GM18867 (cell line): Measurements from ENCODE around the gene ZSWIM1.

Experiments used
- ATAC-seq: cut with Tn5 transposase; IDR thresholded peaks from one replicate; pipeline ENCODE4 v1.9.1; 2021; ENCODE audit warnings: mild to moderate bottlenecking, moderate library complexity; ENCODE audit not compliant: unreplicated experiment

ZSWIM1 gene

DNA sequence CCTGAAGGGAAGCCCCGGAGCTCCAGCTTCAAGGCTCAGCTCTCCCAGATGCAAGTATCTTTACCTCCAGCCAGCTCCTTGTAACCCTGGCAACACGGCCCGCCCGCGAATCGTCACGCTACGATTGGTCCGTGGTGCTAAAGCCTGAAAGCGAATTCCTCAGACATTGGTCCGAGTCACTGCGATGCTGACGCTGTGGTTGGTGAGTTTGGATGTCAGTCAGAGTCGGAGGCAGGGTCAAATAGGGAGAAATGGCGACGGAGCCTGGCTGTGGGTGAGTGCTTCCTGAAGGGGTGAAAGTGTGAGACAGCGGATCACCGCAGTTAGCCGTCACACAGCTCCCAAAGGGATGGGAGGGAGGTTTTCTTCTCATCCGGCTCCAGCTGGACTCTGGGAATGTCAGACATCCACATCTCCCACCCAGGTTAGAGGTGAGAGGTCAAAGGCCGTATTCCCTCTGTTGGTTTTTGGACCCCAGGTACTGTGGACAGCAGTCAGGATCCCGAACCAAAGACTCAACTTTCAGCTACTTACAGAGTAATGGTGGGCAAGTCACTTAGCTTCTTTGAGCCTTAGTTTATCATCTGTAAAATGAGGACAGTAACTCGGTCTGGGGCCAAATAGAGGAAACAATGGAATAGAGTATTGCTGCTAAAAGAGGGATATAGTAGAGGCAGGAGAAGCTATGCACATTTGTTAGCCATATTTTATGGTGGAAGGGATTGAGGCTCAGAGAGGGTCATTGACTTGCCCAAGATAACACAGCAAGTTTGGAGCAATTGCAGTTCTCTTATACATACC lies at the start of gene ZSWIM1:
Gene ZSWIM1, plus strand, starts transcription at position 240 of the 801 bp plus-strand sequence. CDS start 1,366 bp downstream, outside the sequence.
- ATAC-seq: peak; percentile 97

DNA sequence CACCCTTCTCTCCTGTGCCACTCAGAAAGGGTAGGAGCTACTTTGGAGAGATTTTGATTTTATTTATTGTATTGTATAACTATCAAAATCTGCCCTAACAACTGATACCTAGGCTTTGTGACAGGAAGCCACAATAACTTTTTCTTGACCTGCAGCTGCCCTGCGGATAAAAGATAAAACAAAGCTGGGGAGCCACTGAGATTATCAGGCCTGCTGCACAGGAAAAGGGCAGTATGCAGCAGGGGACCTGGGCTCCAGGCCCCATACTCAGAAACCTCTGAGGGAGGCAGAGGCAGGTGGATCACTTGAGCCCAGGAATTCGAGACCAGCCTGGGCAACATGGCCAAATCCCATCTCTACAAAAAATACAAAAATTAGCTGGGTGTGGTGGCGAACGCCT lies 48.4 kb upstream of the ZSWIM1 start:
- no peak for ATAC-seq

DNA sequence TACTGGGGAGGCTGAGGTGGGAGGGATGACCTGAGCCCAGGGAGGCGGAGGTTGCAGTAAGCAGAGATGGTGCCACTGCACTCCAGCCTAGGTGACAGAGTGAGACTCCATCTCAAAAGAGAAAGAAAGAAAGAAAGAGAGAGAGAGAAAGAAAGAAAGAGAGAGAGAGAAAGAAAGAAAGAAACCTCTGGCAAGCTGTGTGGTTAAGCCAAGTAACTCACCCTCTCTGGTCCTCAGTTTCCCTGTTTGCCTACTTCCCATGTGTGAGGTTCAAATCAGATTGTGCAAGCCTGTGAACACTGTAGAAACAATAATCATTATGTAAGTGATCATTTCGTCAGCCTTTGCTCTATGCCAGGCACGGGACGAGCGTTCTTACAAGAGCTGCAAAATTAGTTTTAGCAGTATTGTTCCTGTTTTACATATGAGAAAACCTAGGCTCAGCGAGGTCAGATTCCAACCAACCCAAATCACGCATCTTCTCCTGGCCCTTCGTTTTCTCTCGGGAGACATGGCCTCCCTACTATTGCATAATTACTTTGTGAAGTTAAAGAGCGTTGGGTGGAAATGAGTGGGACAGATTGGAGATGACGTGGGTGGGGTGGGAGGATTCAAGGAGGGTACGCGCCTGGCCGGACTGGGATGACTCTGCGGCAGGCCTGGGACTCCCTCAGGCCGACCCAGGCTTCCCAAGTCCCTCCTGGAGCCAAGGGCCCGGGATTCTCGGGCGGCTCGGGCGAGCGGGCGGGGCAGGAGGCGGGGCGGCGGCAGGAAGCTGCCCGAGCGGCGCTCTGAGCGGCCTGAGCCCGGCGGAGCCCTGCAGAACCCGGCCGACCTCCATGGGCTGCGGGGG lies 47.8 kb upstream of the ZSWIM1 start, which contains the start of gene SNX21:
Gene SNX21, plus strand, starts transcription at position 770 of the 853 bp plus-strand sequence. CDS start 121 bp downstream, outside the sequence.
- ATAC-seq: peak; percentile 47

- peak; percentile 51 for ATAC-seq
Observed at GRCh38 chr20:45833883-45834796, 46.9 kb upstream of the ZSWIM1 start.

DNA sequence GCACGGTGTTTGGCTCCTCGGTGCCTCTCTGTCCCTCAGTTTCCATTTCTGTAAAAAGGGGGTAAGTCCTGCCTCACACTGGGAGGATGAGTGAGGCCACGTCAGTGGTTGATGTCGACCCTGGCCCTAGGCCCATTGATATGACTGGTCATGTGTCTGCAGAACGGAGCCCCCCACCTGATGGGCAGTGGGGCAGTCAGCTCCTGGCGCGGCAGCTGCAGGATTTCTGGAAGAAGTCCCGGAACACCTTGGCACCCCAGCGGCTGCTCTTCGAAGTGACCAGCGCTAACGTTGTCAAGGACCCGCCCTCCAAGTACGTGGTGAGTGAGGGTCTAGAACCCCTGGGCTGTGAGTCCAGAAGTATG lies 46.2 kb upstream of the ZSWIM1 start:
- no peak for ATAC-seq

GRCh38 chr20:45835329-45835765 lies 45.7 kb upstream of the ZSWIM1 start:
- ATAC-seq: no peak

DNA sequence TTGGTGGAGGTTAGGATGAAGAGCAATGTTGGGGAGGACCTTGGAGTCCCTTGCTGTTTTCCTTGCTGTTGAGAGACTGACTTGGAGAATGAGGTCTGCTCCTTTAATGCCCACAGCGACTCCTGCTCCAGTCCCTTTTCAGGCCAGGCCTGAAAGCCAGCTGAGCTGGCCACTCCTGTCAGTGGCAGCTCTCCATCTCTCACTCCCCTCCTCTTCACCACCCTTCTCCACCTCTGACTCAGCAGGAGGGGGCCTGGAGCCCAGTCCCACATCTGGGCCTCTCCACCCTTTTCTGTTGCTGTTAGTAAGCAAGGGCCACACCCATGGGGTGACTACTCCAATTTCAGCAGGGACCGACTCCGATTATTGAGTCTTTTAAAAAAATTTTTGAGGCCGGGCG lies 45.2 kb upstream of the ZSWIM1 start:
- ATAC-seq: no peak

- ATAC-seq: no peak
Observed at GRCh38 chr20:45836841-45837240, 44.2 kb upstream of the ZSWIM1 start.

DNA sequence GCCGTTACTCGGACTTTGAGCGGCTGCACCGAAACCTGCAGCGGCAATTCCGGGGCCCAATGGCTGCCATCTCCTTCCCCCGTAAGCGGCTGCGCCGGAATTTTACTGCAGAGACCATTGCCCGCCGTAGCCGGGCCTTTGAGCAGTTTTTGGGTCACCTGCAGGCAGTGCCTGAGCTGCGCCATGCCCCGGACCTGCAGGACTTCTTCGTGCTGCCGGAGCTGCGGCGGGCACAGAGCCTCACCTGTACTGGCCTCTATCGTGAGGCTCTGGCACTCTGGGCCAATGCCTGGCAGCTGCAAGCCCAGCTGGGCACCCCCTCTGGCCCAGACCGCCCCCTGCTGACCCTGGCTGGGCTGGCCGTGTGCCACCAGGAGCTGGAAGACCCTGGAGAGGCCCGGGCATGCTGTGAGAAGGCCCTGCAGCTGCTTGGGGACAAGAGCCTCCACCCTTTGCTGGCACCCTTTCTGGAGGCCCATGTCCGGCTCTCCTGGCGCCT lies 40.3 kb upstream of the ZSWIM1 start:
- ATAC-seq: no peak

- ATAC-seq: no peak
Observed at GRCh38 chr20:45841407-45842129, 39.5 kb upstream of the ZSWIM1 start.

- peak; percentile 71 for ATAC-seq
Observed at GRCh38 chr20:45842169-45842812, 38.7 kb upstream of the ZSWIM1 start.

DNA sequence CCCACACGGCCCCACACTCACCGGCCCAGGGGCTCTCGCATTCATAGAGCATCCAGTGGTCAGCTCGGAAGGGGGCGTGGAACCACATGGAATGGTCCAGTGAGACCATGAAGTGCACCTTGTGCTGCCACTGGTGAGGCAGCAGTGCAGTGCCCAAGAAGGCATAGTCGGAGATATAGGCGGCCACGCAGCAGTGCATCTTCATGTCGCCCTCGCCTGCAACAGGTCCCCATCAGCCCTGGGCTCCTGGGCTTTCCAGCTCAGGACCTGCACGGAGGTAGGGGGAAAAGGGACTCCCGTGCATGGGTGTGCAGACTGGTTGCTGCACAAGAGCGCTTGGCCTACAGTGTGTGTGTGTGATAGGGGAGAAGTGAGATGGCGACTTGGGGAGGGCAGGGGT lies 37.5 kb upstream of the ZSWIM1 start:
- no peak for ATAC-seq

GRCh38 chr20:45845452-45845851 lies 35.6 kb upstream of the ZSWIM1 start:
- no peak for ATAC-seq

DNA sequence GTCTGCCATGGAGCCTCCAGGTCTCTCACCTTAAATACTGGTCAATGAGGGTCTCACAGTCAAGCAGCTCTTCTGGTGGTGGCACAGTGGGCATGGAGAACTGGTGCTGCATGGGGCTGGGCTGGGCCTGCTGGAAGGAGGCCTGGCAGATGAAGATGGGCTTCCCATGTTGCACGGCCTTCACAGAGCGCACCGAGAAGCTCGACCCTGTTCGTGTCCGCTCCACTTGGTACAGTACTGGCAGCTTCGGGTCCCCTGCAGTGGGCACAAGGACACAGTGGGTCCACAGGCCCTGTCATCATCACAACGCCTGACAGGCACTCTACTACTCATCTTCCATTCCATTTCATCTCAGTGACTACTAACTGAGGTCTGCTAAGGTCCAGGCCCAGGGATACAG lies 32.6 kb upstream of the ZSWIM1 start:
- no peak for ATAC-seq

DNA sequence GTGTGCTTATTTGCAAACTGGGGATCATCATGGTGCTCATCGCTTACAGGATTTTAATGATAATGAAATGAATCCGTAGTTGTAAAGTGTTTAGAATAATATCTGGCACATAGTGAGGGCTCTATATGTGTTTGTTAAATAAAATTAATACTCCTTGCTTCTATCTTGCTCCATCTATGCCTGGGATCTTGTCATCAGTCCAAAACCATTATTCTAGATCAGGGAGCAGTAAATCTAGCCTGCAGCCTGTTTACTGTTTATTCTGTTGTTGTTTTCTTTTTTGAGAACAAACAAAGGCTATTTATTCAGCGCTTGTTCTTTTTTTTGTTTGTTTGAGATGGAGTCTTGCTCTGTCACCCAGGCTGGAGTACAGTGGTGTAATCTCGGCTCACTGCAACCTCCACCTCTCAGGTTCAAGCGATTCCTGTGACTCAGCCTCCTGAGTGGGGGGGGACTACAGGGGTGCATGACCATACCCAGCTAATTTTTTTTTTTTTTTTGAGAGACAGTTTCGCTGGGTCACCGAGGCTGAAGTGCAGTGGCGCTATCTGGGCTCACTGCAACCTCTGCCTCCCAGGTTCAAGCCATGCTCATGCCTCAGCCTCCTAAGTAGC lies 32.0 kb upstream of the ZSWIM1 start:
- no peak for ATAC-seq

DNA sequence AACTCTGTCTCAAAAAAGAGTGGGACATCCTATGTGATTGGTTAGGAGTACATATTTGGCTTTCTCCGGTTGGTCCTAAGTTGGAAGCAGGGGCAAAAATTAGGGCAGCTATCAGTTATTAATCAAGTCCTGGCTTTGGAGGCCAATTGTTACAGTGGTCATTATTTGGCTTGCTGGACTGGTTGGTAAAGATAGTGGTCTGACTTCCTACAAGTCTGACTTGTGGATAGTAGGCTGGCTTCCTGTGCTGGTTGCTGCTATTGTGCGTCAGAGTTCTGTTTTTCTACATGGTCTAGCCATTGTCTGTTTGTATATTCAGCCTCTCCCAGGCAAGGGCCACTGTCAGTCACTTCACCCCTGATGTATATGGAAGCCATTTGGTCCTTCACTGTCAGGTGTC lies 30.8 kb upstream of the ZSWIM1 start:
- no peak for ATAC-seq

DNA sequence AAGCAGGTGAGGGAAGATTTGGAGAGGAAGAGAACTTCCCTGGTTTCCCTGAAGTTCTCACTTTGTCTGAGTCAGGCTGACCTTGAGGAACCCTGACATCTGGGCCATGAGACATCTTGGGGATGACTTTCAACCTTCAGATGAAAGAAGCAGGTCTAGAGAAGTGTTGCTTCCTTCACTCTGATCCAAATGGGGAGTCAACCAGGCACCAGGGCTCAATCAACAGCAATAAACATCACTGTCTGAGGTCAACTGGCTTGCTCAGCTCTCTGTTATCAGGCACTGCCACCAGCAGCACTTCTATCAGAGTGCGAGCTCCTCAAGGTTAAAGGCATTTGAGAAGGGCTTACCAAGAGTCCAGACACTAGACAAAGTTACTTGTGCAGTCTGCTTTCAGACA lies 30.1 kb upstream of the ZSWIM1 start:
- no peak for ATAC-seq

DNA sequence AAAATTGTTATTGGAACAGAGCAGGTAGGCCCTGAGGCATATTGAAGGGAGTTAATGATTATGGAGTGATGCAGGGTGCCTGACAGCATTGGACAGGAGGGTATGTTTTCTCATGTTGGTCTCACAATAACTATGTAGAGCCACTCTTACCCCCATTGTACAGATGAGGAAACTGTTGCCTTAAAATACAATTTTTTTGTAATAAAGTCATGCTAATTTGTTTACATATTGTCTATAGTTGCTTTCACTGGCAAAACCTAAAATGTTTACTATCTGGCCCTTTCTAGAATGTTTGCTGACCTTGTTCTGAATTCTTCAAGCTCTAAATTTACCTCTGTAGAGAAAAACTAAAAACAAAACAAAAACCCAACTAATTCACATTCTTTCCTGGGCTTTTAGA lies 29.5 kb upstream of the ZSWIM1 start:
- no peak for ATAC-seq

GRCh38 chr20:45852326-45852725 lies 28.7 kb upstream of the ZSWIM1 start:
- no peak for ATAC-seq
